ENCODE results near the gene DUT. TPM values are rescaled to one million over a fixed set of nuclear protein-coding genes. Genes with fewer than 3 reads are reported as not detected.

DUT gene
- total RNA-seq, 1 experiment from 2014 or later, result 130 TPM

- Histone ChIP-seq H3K4me1 (ENCODE audit: control insufficient read depth in 1 of 2, insufficient read depth in 2 of 2, low read length in 2 of 2) (peaks cover 0 to 4% of the 10 kb centered on the region in 2 experiments; a peak in 3 of 4 replicates), H4K20me1 (ENCODE audit: insufficient read depth) (no peaks in the 10 kb centered on the region), H3K27ac (ENCODE audit: low read depth, low read length) (no peak overlapping the region), H3K27me3 (ENCODE audit: insufficient read depth, low read length) (no peaks in the 10 kb centered on the region), H3K9me3 (ENCODE audit: control insufficient read depth in 1 of 2, insufficient read depth in 1 of 2, low read depth in 1 of 2, low read length in 2 of 2) (no peaks in the 10 kb centered on the region), H2AFZ (ENCODE audit: low read depth, low read length, poor library complexity, severe bottlenecking) (no peak overlapping the region), H3K4me3 (replicated peaks in 1 of 2; ENCODE audit: low read depth in 1 of 2, low read length in 2 of 2) (no peak overlapping the region), H3K36me3 (ENCODE audit: control insufficient read depth in 1 of 2, insufficient read depth in 2 of 2, low read length in 2 of 2) (no peaks in the 10 kb centered on the region), H3K9me2 (ENCODE audit: insufficient read depth) (no peaks in the 10 kb centered on the region), H3K9ac (ENCODE audit: low read length) (no peak overlapping the region), H3K4me2 (ENCODE audit: low read length) (no peak overlapping the region), H3K79me2 (ENCODE audit: insufficient read depth, low read length) (no peaks in the 10 kb centered on the region)
- ATAC-seq (peak; percentile 84), DNase-seq (ENCODE audit: low read depth, low spot score) (peak; percentile 10)
- ChIA-PET RAD21 (ENCODE audit: low non-redundant PET in 1 of 2, low total read pairs in 2 of 2, uncharacterized antibody in 2 of 2, unreplicated experiment in 2 of 2) (no interaction called here), POLR2A (no interaction called here), CTCF (interaction anchor here (3.3 kb wide), 1 partner anchor 1785 kb away, joined by 13 read pairs; no protein-coding TSS in a partner anchor)
- TF ChIP-seq CBX3 (IDR thresholded peaks at IDR 0.05; ENCODE audit: low read depth) (no peak), EZH2 (IDR thresholded peaks at IDR 0.05) (no peak), POLR2AphosphoS5 (IDR thresholded peaks at IDR 0.05; ENCODE audit: low read depth, low read length) (no peak), SIN3A (IDR thresholded peaks at IDR 0.05; ENCODE audit: low read depth) (no peak), ELF1 (IDR thresholded peaks at IDR 0.05; ENCODE audit: borderline replicate concordance, low read depth) (no peak), TCF7L2 (IDR thresholded peaks at IDR 0.05; ENCODE audit: borderline replicate concordance, extremely low read depth, insufficient read depth, insufficient read length) (no peak), ZBTB33 (IDR thresholded peaks at IDR 0.05; ENCODE audit: extremely low read depth, insufficient replicate concordance, low read length) (no peak), SRF (IDR thresholded peaks at IDR 0.05; ENCODE audit: low read depth) (no peak), REST (IDR thresholded peaks at IDR 0.05; ENCODE audit: low read depth) (no peak), FOSL1 (IDR thresholded peaks at IDR 0.05; ENCODE audit: low read depth) (no peak), POLR2A (IDR thresholded peaks at IDR 0.05; ENCODE audit: borderline replicate concordance, extremely low read depth, insufficient read depth, insufficient read length) (no peak), YY1 (IDR thresholded peaks at IDR 0.05; ENCODE audit: extremely low read depth, insufficient replicate concordance, low read depth, low read length) (no peak), EZH2phosphoT487 (IDR thresholded peaks at IDR 0.05; ENCODE audit: borderline replicate concordance) (no peak), SP1 (IDR thresholded peaks at IDR 0.05; ENCODE audit: low read depth) (no peak), EGR1 (IDR thresholded peaks at IDR 0.05; ENCODE audit: low read depth) (no peak), CEBPB (IDR thresholded peaks at IDR 0.05; ENCODE audit: low read depth) (no peak), CTCF (IDR thresholded peaks at IDR 0.05 in 2 of 3, conservative IDR thresholded peaks at IDR 0.05 in 1 of 3; ENCODE audit: borderline replicate concordance in 1 of 3, insufficient read depth in 1 of 3, low read depth in 2 of 3, low read length in 2 of 3) (no peak), RAD21 (IDR thresholded peaks at IDR 0.05; ENCODE audit: low read depth) (no peak), MAX (IDR thresholded peaks at IDR 0.05) (no peak), ZFX (IDR thresholded peaks at IDR 0.05) (no peak)
- intact Hi-C loops (cut with micrococcal nuclease), result no loop called here
- no TSS peak for BruUV-seq (replicated peaks)
Measured at GRCh38 chr15:48360841-48361240, 29.6 kb downstream of the DUT start.
